Measurements from ENCODE around the gene PGGT1B.
A peak's percentile ranks its signal among the peaks of the same experiment; 100 is the strongest.
"Not testable (repeated sequence)": the region's sequence is repeated elsewhere in the genome, so short reads cannot be mapped to it uniquely, and the experiment has no call there.

The PGGT1B gene

DNA sequence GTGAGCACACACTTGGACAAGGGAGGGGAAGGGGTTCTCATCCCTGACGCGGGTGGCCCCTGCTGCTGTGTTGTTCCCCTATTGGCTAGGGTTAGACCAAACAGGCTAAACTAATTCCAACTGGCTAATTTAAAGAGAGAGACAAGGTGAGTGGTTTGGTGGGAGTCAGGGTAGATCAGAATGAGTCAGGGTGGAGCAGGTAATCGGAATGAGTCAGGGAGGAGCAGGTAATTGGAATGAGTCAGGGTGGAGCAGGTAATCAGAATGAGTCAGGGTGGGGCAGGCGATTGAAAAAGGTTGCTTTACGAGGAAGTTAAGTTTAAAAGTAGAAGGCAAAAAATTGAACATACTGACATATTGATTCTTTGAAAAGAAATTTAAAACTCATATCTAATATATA, 13.3 kb downstream of the PGGT1B start:
- DNase-seq, result not testable (repeated sequence)

DNA sequence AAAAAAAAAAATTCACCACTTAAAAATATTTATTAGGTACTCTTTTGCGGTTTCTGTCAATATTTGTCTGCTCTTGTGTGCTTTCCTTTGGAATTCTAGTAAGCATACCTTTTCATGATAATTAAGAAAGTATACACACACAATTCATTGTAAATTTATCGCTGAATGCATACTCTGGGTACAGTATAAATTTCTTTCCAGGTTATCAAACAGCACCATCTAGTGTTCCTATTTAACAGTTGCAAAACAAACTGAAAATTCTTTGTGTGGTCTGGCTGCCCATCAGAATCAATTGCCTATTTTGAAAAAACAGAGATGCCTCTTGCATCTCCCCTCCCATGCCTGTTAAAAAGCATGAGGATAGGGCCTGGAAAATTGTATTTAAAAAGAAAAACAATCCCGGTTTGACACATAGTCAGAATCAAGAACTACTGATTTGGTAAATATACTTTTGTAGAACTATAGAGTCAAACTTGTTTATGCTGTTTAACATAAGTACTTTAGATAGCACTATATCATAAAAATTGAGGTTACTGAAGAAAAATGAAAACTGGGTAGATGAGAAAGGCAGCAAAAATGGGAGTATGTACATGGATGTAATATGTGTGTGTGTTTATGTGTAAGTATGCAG, 16.2 kb downstream of the PGGT1B start:
- DNase-seq, result no peak

DNA sequence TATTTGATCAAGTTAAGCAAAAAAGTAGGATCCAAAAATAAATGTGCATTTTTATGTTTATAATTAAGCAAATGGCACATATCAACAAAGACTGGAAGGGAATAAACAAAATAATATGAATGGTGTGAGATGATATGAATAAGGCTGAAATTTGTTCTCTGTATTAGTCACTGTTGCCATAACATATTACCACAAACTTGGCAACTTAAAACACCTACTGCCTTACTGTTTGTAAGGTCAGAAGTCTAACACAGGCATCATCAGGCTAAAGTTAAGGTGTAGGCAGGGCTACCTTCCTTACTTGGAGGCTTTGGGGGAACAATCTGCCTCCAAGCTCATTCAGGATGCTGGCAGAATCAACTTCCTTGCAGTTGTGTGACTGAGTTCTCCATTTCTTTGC, 19.3 kb downstream of the PGGT1B start:
- no peak for DNase-seq

- no peak for DNase-seq
Measured at GRCh38 chr5:115241881-115242642, 20.6 kb downstream of the PGGT1B start.

- no peak for DNase-seq
Measured at GRCh38 chr5:115237066-115237465, 25.6 kb downstream of the PGGT1B start.

DNA sequence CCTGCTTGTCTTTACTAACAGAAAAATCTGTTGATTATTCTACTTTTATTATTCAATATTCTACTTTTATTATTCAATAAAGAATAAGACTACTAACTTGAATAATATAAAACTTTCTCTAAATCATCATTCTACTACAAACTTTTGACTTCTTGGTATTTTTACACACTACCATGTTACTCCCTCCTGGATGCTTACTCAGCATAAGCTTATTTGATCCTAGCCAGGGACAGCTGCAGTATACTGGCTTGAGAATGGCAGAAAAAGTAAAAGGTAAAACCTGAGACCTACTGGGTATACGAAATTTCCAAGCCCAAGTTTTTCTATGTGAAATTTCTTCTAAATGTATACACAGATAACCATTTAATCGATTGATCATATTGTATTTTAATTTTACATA, 26.1 kb downstream of the PGGT1B start:
- no peak for DNase-seq

DNA sequence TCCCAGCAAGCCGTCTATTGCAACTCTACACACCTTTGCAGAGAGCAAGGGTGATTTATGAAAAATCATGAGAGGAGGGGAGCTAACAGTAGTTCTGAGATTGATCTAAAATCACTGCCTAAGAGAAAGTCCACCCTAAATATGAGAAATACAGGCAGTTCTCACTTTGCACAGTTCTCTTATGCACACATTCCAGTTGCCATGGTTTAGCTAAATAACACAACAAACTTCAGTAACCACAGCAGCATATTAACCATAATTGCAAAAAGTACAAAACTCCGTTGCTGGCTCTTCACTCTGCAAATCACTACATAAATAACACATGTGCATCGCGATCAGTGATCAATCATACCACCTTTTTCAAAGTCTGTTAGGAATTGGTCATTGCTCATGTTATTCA, 31.1 kb downstream of the PGGT1B start:
- no peak for DNase-seq

GRCh38 chr5:115229606-115230005, 33.1 kb downstream of the PGGT1B start:
- DNase-seq, result no peak

GRCh38 chr5:115227281-115227680, 35.4 kb downstream of the PGGT1B start:
- no peak for DNase-seq

- DNase-seq, result no peak
Measured at GRCh38 chr5:115214541-115214940, 48.1 kb downstream of the PGGT1B start.

DNA sequence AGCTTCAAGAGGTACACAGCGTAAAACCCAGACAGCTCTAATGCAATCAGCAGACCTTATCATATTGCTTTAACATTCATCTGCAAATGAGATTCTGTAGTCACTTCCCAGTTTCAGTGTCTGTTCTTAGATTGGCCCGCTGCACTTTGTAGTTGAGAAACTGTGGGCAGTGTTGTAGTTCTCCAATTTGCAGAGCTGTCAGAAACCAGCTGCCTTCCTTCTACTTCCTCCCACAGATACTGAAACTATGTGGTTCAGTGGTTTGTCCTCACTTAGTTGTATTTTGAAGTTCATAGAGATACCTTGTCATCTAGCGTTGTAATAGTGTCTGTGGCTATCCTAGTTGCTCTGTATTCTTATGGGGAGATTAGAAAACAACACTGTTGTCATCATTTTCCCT, 53.4 kb downstream of the PGGT1B start:
- no peak for DNase-seq

- no peak for DNase-seq
Measured at GRCh38 chr5:115202952-115203351, 59.7 kb downstream of the PGGT1B start.

GRCh38 chr5:115196161-115196560, 66.5 kb downstream of the PGGT1B start:
- no peak for DNase-seq

- no peak for DNase-seq
Measured at GRCh38 chr5:115194676-115195075, 68.0 kb downstream of the PGGT1B start.

DNA sequence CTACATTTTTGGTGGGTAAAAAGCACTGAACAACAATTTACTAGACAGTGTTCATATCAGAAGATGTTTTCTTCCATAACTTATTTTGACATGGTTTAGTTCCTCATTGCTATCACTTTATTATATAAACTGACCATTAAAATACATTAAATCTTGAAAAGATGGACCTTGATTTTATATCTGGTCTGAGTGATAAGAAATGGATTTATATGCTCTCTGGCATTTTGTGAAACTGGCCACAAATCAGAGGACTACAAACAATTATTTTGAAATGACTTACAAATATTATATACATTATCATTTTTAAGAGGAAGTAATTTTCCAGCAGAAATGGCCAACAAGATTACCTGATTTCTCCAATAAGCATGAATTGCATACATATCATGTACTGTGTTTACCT, 69.4 kb downstream of the PGGT1B start:
- no peak for DNase-seq

DNA sequence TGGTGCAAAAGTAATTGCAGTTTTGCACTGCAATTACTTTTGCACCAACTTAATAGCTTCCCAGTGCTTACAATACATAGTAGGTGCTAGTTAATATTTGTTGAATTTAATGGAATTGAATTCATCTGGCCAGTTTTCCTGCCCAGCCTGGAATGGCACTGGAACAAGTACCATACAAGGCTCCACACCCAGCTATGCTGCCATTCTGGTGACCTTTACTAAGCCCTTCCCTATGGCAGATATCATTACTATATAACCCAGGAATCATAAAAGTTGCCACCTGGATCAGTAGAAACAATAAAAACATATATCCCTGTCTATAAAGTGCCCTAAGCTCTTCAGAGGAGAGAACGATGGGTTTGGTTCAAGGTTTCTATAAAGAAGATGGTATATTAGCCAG, 70.6 kb downstream of the PGGT1B start:
- DNase-seq, result no peak

DNA sequence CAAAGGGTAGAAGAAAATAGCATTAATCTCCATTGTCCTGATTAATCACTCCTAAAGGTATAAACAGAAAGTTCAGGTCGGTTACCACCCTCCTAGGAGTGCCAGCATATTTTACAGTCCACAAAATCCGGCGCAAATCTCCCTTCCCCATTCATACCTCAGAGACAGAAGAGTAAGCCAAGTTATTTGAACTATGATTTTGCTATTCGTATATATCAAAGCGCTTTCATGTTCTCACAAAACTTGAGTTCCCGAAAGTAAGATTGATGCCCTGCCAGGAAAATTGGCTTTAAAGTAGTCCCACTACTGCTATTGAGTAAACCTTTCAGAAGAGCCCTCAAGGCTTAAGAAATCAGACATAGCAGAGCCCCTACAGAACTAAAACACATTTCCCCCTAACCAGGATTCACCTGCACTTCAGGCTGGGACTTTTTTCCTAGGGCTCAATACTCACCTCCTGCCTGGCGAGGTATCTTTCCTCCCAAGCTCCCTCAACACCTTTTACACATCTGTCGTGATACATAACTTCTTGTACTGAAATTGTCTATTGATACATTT, 71.1 kb downstream of the PGGT1B start:
- no peak for DNase-seq

DNA sequence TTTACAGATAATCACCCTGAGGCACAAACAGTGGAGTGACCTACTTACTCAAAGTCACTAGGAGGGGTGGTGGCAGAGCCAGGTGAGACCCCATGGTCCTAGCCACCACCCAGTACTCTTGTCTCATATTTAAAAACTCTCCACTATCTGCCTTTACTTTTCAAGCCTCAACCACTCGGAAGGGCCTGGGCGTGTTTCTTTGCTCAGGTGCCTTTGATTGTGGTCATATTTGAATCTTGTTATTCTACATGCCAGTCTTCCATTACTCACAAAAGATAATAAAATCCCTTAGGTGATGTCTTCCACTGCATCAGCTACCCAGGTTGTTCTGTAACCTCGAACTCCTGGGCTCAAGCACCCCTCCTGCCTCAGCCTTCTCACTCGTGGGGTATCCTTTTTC, 72.3 kb downstream of the PGGT1B start:
- DNase-seq, result no peak

GRCh38 chr5:115189866-115190265, 72.8 kb downstream of the PGGT1B start:
- no peak for DNase-seq

DNA sequence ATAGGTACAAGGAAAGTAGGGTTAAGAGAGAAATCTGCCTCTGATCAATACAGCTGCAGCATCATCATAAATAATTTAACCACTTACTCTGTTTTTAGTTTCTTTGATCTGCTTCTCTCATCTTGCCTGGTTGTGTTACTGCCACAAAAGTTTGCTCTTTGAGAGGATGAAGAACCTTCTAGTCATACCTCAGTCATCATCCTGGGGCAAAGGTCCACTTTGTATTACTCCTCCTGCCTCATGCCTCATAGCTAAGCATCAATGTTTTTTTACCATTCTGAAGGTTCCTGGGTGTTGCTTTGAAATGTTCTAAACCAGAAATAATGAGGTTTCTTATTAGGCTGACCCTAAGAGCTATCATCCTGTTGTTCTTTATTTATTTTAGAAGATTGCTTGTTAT, 75.9 kb downstream of the PGGT1B start:
- no peak for DNase-seq

DNA sequence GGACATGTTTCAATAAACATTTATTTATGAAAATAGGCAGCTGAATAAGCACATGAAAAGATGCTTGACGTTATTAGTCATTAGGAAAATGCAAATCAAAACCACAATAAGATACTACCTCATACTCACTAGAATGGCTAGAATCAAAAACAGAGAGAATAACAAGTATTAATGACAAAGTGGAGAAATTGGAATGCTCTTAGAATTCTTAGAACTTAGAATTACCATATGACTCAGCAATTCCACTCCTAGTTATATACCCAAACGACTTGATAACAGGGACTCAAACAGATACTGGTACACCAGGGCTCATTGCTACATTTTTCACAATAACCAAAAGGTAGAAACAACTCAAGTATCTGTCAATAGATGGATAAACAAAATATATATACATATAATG, 77.9 kb downstream of the PGGT1B start:
- DNase-seq, result no peak

DNA sequence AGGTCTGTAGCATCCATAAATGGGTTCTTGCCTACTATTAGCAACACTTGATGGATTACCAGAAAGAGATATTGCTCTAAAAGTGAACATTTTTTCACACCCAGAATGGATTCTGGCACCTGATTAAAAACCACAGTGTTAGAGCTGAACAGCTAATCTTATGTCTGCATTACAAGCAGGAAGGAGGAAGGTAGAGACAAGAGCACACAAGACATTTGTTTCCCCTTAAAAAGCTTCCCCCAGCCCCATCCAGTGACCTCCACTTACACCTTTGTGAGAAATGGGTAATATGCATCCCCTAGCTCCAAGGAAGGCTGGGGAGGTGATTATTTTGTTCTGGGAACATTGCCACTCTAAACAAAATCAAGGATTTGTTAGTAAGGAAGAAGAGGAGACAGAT, 80.9 kb downstream of the PGGT1B start:
- DNase-seq, result no peak

- peak in 1 of 4 experiments; percentile 1 for DNase-seq
Measured at GRCh38 chr5:115180165-115180709, 82.4 kb downstream of the PGGT1B start.

All from activated CD4-positive, CD25-positive, alpha-beta regulatory T cell (primary cell).